Suprapubic skin (tissue), 4 donors: Measurements from ENCODE around the gene ZDHHC11B. TPM values are rescaled to one million over a fixed set of nuclear protein-coding genes. Genes with fewer than 3 reads are reported as not detected.
A peak's percentile ranks its signal among the peaks of the same experiment; 100 is the strongest.

Experiments
- DNase-seq, 2 donors: peaks; one replicate each; pipeline ENCODE4 v3.0.0-alpha.2; 2019; ENCODE audit warnings: low spot score in 2 of 2
- H3K27ac ChIP-seq: fragments of 200-600 bp; sonication (generic); one replicate; pipeline ENCODE4 v1.5.1; 2019
- H3K27me3 ChIP-seq: fragments of 200-600 bp; sonication (generic); one replicate; pipeline ENCODE4 v1.5.1; 2019
- H3K36me3 ChIP-seq: fragments of 200-600 bp; sonication (generic); one replicate; pipeline ENCODE4 v1.5.1; 2019
- H3K4me1 ChIP-seq: fragments of 200-600 bp; sonication (generic); one replicate; pipeline ENCODE4 v1.5.1; 2019
- H3K4me3 ChIP-seq: fragments of 200-600 bp; sonication (generic); one replicate; pipeline ENCODE4 v1.5.1; 2019; ENCODE audit warnings: mild to moderate bottlenecking
- H3K9me3 ChIP-seq: fragments of 200-600 bp; sonication (generic); one replicate; pipeline ENCODE4 v1.5.1; 2019
- CTCF ChIP-seq, 2 donors: fragments of 200-600 bp in 1 of 2; fragments of 450-650 bp in 1 of 2; sonication (generic) in 1 of 2; IDR thresholded peaks; one replicate each; pipeline ENCODE4 v1.5.1; 2016 to 2019; ENCODE audit warnings: antibody characterized with exemption in 2 of 2, mild to moderate bottlenecking in 1 of 2, moderate library complexity in 1 of 2
- EP300 ChIP-seq: sonication (generic); formaldehyde crosslinking; IDR thresholded peaks from one replicate; pipeline ENCODE4 v1.6.1; 2017; ENCODE audit warnings: antibody characterized with exemption
- POLR2A ChIP-seq, 2 donors: fragments of 450-650 bp; IDR thresholded peaks; one replicate each; pipeline ENCODE4 v1.6.1; 2017; ENCODE audit warnings: antibody characterized with exemption in 2 of 2, mild to moderate bottlenecking in 2 of 2, moderate library complexity in 2 of 2
- POLR2AphosphoS5 ChIP-seq, 3 donors: sonication (generic); formaldehyde crosslinking; IDR thresholded peaks; one replicate each; pipeline ENCODE4 v1.6.1; 2017; ENCODE audit warnings: antibody characterized with exemption in 3 of 3
- WGBS: methylation state at CpG from one replicate; pipeline ENCODE4 v1.1.5; 2018; 5-methylcytosine and 5-hydroxymethylcytosine counted together
- total RNA-seq, 4 donors: library from RNA; depleted of rRNA; stranded (reverse); fragments of >200 nt; gene quantifications; one replicate each; pipeline ENCODE4 v1.1.0, GENCODE V29; 2016

ZDHHC11B gene
- total RNA-seq, 4 donors from 2014 or later = 9.3 to 35.2 (median 19.4) TPM

- no peaks in the 10 kb centered on the region for H3K36me3 ChIP-seq
- no peaks in the 10 kb centered on the region for H3K9me3 ChIP-seq
- DNase-seq = peak; percentile 65 to 79
- TF ChIP-seq EP300 = no peak
- no peak for TF ChIP-seq POLR2A (IDR thresholded peaks at IDR 0.05)
- H3K4me1 ChIP-seq = peaks cover 36% of the 10 kb centered on the region
- H3K27me3 ChIP-seq = no peaks in the 10 kb centered on the region
- 87% methylated on average over 15 of the region's 15 CpGs for WGBS
- no peak overlapping the region for H3K27ac ChIP-seq
- H3K4me3 ChIP-seq = no peak overlapping the region
Measured at GRCh38 chr5:761059-761771, 23.3 kb downstream of the ZDHHC11B start.

GRCh38 chr5:760363-761058, 24.0 kb downstream of the ZDHHC11B start:
- TF ChIP-seq POLR2AphosphoS5 (IDR thresholded peaks at IDR 0.05) (no peak), POLR2A (IDR thresholded peaks at IDR 0.05) (no peak), CTCF (IDR thresholded peaks at IDR 0.05) (no peak), EP300 (no peak)
- H3K27ac ChIP-seq = no peak overlapping the region
- H3K4me1 ChIP-seq = peaks cover 36% of the 10 kb centered on the region
- DNase-seq = peak; percentile 67 to 81
- H3K27me3 ChIP-seq = no peaks in the 10 kb centered on the region
- H3K9me3 ChIP-seq = no peaks in the 10 kb centered on the region
- H3K36me3 ChIP-seq = no peaks in the 10 kb centered on the region
- H3K4me3 ChIP-seq = no peak overlapping the region
- 96% methylated on average over 24 of the region's 24 CpGs for WGBS

- Histone ChIP-seq H3K9me3 (no peaks in the 10 kb centered on the region), H3K4me1 (peaks cover 36% of the 10 kb centered on the region), H3K27ac (no peak overlapping the region), H3K36me3 (no peaks in the 10 kb centered on the region), H3K4me3 (no peak overlapping the region), H3K27me3 (no peaks in the 10 kb centered on the region)
- 94% methylated on average over 22 of the region's 22 CpGs for WGBS
- TF ChIP-seq EP300 (no peak), POLR2AphosphoS5 (IDR thresholded peaks at IDR 0.05) (no peak), POLR2A (IDR thresholded peaks at IDR 0.05) (no peak), CTCF (IDR thresholded peaks at IDR 0.05) (no peak)
- DNase-seq = peak; percentile 75 to 78
Measured at GRCh38 chr5:759781-760362, 24.7 kb downstream of the ZDHHC11B start.

GRCh38 chr5:759111-759751, 25.3 kb downstream of the ZDHHC11B start:
- Histone ChIP-seq H3K27ac (no peak overlapping the region), H3K27me3 (no peaks in the 10 kb centered on the region), H3K4me1 (peaks cover 36% of the 10 kb centered on the region), H3K4me3 (peak overlapping the region; percentile 18), H3K36me3 (no peaks in the 10 kb centered on the region), H3K9me3 (no peaks in the 10 kb centered on the region)
- peak; percentile 90 to 91 for DNase-seq
- WGBS = 32% methylated on average over 33 of the region's 33 CpGs
- TF ChIP-seq POLR2AphosphoS5 (IDR thresholded peaks at IDR 0.05) (peak in 1 of 3 donors; percentile 70), POLR2A (IDR thresholded peaks at IDR 0.05) (peak in 1 of 2 donors; percentile 42), EP300 (no peak), CTCF (IDR thresholded peaks at IDR 0.05) (no peak)

GRCh38 chr5:758698-759053, 25.9 kb downstream of the ZDHHC11B start:
- peak overlapping the region; percentile 40 for H3K27ac ChIP-seq
- no peaks in the 10 kb centered on the region for H3K36me3 ChIP-seq
- H3K4me1 ChIP-seq = peaks cover 36% of the 10 kb centered on the region
- no peaks in the 10 kb centered on the region for H3K9me3 ChIP-seq
- peak; percentile 76 to 77 for DNase-seq
- WGBS = 65% methylated on average over 15 of the region's 15 CpGs
- H3K4me3 ChIP-seq = peak overlapping the region; percentile 18
- no peaks in the 10 kb centered on the region for H3K27me3 ChIP-seq
- no peak for TF ChIP-seq POLR2A (IDR thresholded peaks at IDR 0.05)
- no peak for TF ChIP-seq CTCF (IDR thresholded peaks at IDR 0.05)
- TF ChIP-seq POLR2AphosphoS5 (IDR thresholded peaks at IDR 0.05) = no peak
- no peak for TF ChIP-seq EP300
